Uterus (tissue), 4 donors: ENCODE results near the gene FLYWCH1. TPM values are rescaled to one million over a fixed set of nuclear protein-coding genes. Genes with fewer than 3 reads are reported as not detected.
"Not testable (repeated sequence)": the region's sequence is repeated elsewhere in the genome, so short reads cannot be mapped to it uniquely, and the experiment has no call there.

ENCODE experiments used
- DNase-seq, 2 donors: peaks; one replicate each; pipeline ENCODE4 v3.0.0-alpha.2; 2019 to 2020
- H3K27ac ChIP-seq, 2 donors: fragments of 200-600 bp; sonication (generic); 1 replicate in 1 of 2; 2 replicates in 1 of 2; pipeline ENCODE4 v1.5.1; 2016 to 2018
- H3K27me3 ChIP-seq, 2 donors: fragments of 200-600 bp; sonication (generic); one replicate each; pipeline ENCODE4 v1.5.1; 2018 to 2019; ENCODE audit warnings: control low read depth in 1 of 2
- H3K36me3 ChIP-seq, 2 donors: fragments of 200-600 bp; sonication (generic); one replicate each; pipeline ENCODE4 v1.5.1; 2019; ENCODE audit warnings: control low read depth in 1 of 2
- H3K4me1 ChIP-seq, 2 donors: fragments of 200-600 bp; sonication (generic); one replicate each; pipeline ENCODE4 v1.5.1; 2018 to 2019; ENCODE audit warnings: control low read depth in 1 of 2
- H3K4me3 ChIP-seq, 2 donors: fragments of 200-600 bp; sonication (generic); 1 replicate in 1 of 2; 2 replicates in 1 of 2; pipeline ENCODE4 v1.5.1; 2018 to 2019; ENCODE audit warnings: mild to moderate bottlenecking in 1 of 2
- H3K9me3 ChIP-seq, 2 donors: fragments of 200-600 bp; sonication (generic); one replicate each; pipeline ENCODE4 v1.5.1; 2019; ENCODE audit warnings: control low read depth in 1 of 2
- POLR2A ChIP-seq, 2 donors: fragments of 450-650 bp; IDR thresholded peaks; one replicate each; pipeline ENCODE4 v1.6.1; 2016; ENCODE audit warnings: antibody characterized with exemption in 2 of 2, mild to moderate bottlenecking in 1 of 2, moderate library complexity in 1 of 2
- intact Hi-C: fragments of 100-400 bp; cut with DNase I; formaldehyde crosslinking; loops from one replicate; pipeline ENCODE4 v1.15.1; 2023; ENCODE audit warnings: low total_unique reads
- total RNA-seq, 4 donors: library from RNA; depleted of rRNA in 3 of 4; stranded (reverse); fragments of >200 nt in 3 of 4; gene quantifications; one replicate each; pipeline versions ENCODE4 v1.1.0 to v1.2.4, GENCODE V29; 2014 to 2023
- TF ChIP-seq, protein P1 (sequence below), 4 experiments: fragments of 200-600 bp in 2 of 4; fragments of 450-650 bp in 2 of 4; sonication (generic) in 2 of 4; IDR thresholded peaks; one replicate each; pipeline ENCODE4 v1.5.1; 2016 to 2019; ENCODE audit warnings: antibody characterized with exemption in 4 of 4, mild to moderate bottlenecking in 2 of 4, moderate library complexity in 1 of 4
- donor health status: DM: yes; HTN: yes; CAD: no.

The FLYWCH1 gene
- total RNA-seq, 4 donors from 2014 or later = 11.5 to 62.3 (median 27.2) TPM

DNA sequence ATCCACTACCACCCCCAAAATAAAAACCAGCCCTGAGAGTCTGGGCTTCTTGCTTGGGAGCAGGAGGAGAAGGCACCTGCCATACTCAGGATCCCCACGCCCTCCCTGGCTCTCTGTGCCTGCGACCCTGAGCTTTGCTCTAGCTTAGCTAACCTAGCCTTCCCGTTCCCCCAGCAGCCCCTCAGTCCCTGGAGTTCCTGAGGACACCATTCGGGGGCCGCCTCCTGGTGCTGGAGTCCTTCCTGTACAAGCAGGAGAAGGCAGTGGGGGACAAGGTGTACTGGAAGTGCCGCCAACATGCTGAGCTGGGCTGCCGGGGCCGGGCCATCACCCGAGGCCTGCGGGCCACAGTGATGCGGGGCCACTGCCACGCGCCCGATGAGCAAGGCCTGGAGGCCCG lies 18.5 kb downstream of the FLYWCH1 start:
- Histone ChIP-seq H3K36me3 (no peaks in the 10 kb centered on the region), H3K9me3 (no peaks in the 10 kb centered on the region), H3K4me1 (no peaks in the 10 kb centered on the region), H3K27me3 (no peaks in the 10 kb centered on the region), H3K27ac (no peak overlapping the region), H3K4me3 (no peak overlapping the region)
- TF ChIP-seq POLR2A (IDR thresholded peaks at IDR 0.05) = no peak
- TF ChIP-seq, protein P1, sequence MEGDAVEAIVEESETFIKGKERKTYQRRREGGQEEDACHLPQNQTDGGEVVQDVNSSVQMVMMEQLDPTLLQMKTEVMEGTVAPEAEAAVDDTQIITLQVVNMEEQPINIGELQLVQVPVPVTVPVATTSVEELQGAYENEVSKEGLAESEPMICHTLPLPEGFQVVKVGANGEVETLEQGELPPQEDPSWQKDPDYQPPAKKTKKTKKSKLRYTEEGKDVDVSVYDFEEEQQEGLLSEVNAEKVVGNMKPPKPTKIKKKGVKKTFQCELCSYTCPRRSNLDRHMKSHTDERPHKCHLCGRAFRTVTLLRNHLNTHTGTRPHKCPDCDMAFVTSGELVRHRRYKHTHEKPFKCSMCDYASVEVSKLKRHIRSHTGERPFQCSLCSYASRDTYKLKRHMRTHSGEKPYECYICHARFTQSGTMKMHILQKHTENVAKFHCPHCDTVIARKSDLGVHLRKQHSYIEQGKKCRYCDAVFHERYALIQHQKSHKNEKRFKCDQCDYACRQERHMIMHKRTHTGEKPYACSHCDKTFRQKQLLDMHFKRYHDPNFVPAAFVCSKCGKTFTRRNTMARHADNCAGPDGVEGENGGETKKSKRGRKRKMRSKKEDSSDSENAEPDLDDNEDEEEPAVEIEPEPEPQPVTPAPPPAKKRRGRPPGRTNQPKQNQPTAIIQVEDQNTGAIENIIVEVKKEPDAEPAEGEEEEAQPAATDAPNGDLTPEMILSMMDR (IDR thresholded peaks at IDR 0.05) = no peak
- intact Hi-C loops = no loop called here
- DNase-seq = no peak

DNA sequence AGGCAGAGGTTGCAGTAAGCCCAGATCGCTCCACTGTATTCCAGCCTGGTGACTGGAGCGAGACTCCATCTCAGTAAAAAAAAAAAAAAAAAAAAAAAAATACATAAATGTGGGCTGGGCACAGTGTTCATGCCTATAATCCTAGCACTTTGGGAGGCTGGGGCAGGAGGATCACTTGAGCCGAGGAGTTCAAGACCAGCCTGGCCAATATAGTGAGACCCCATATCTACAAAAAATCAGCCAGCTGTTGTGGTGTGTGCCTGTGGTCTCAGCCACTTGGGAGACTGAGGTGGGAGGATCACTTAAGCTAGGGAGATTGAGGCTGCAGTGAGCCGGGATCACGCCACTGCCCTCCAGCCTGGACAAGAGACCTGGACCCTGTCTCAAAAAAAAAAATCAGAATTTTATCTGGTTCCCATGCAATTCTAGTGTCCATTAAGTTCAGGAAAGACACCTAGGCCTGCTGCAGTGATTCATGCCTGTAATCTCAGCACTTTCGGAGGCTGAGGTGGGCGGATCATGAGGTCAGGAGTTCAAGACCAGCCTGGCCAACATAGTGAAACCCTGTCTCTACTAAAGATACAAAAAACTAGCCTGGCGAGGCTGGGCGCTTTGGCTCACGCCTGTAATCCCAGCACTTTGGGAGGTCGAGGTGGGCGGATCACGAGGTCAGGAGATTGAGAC lies 19.6 kb downstream of the FLYWCH1 start:
- H3K4me3 ChIP-seq, H3K27ac ChIP-seq, intact Hi-C loops, H3K9me3 ChIP-seq, DNase-seq, H3K4me1 ChIP-seq, H3K36me3 ChIP-seq, H3K27me3 ChIP-seq: not testable (repeated sequence)

DNA sequence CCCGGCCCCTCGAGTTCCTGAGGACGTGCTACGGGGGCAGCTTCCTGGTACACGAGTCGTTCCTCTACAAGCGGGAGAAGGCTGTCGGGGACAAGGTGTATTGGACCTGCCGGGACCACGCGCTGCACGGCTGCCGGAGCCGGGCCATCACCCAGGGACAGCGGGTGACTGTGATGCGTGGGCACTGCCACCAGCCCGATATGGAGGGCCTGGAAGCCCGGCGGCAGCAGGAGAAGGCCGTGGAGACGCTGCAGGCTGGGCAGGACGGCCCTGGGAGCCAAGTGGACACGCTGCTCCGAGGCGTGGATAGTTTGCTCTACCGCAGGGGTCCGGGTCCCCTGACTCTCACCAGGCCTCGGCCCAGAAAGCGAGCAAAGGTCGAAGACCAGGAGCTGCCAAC lies 21.4 kb downstream of the FLYWCH1 start:
- DNase-seq = no peak
- Histone ChIP-seq H3K4me3 (no peak overlapping the region), H3K27ac (no peak overlapping the region), H3K4me1 (no peaks in the 10 kb centered on the region), H3K36me3 (no peaks in the 10 kb centered on the region), H3K9me3 (no peaks in the 10 kb centered on the region), H3K27me3 (no peaks in the 10 kb centered on the region)
- TF ChIP-seq, protein P1 (IDR thresholded peaks at IDR 0.05) = no peak
- no peak for TF ChIP-seq POLR2A (IDR thresholded peaks at IDR 0.05)
- intact Hi-C loops = no loop called here

GRCh38 chr16:2933701-2934100 lies 22.0 kb downstream of the FLYWCH1 start:
- no peaks in the 10 kb centered on the region for H3K4me1 ChIP-seq
- no peaks in the 10 kb centered on the region for H3K9me3 ChIP-seq
- no peaks in the 10 kb centered on the region for H3K36me3 ChIP-seq
- no peaks in the 10 kb centered on the region for H3K27me3 ChIP-seq
- TF ChIP-seq, protein P1 (IDR thresholded peaks at IDR 0.05) = no peak
- TF ChIP-seq POLR2A (IDR thresholded peaks at IDR 0.05) = no peak
- H3K4me3 ChIP-seq = no peak overlapping the region
- no peak overlapping the region for H3K27ac ChIP-seq
- DNase-seq = no peak
- intact Hi-C loops = no loop called here

DNA sequence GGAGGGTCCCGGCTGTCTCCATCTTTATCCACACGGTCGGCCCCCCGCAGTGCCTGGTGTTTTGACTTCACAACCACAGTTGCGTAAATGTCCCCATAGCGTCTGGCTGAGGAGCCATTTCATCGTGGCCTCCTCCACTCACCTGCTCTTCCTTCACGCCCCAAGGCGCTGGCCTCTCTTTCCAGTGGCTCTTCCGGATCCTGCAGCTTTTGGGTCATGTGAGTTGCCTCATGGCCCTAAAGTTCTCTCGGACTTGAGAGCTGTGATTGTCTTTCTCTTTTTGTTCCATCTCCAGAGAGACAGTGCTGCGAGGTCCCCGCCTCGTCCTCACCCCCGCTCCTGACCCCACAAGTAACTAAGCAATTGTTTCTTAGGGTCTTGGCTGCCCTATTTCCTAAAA lies 22.7 kb downstream of the FLYWCH1 start:
- no peaks in the 10 kb centered on the region for H3K9me3 ChIP-seq
- no peak overlapping the region for H3K27ac ChIP-seq
- no peaks in the 10 kb centered on the region for H3K36me3 ChIP-seq
- intact Hi-C loops = no loop called here
- no peaks in the 10 kb centered on the region for H3K4me1 ChIP-seq
- TF ChIP-seq, protein P1 (IDR thresholded peaks at IDR 0.05) = no peak
- no peak for TF ChIP-seq POLR2A (IDR thresholded peaks at IDR 0.05)
- DNase-seq = no peak
- no peaks in the 10 kb centered on the region for H3K27me3 ChIP-seq
- H3K4me3 ChIP-seq = no peak overlapping the region
